Activated CD4-positive, alpha-beta memory T cell treated with anti-CD3 and anti-CD28 coated beads, Interleukin-2, amount 10 ng/mL, durations not matched to agents 7 days and 5 days (primary cell): ENCODE measurements around the gene C13orf46. TPM values are rescaled to one million over a fixed set of nuclear protein-coding genes. Genes with fewer than 3 reads are reported as not detected.
A peak's percentile ranks its signal among the peaks of the same experiment; 100 is the strongest.

Experiments used
- CTCF ChIA-PET: fragments of 350-600 bp; sonication (Branson Sonifier 250); formaldehyde crosslinking; loops from one replicate; lab custom pipeline; 2021; ENCODE audit warnings: antibody characterized with exemption, inconsistent platforms; lab: Charles Lee
- POLR2A ChIA-PET: fragments of 350-600 bp; sonication (Branson Sonifier 250); formaldehyde crosslinking; loops from one replicate; lab custom pipeline; 2021; ENCODE audit warnings: antibody characterized with exemption; lab: Charles Lee
- DNase-seq: peaks from one replicate; pipeline ENCODE4 v3.0.0-alpha.2; 2020
- H3K27ac Mint-ChIP-seq: one replicate; pipeline ENCODE4 v1.8.0; 2021; ENCODE audit warnings: mild to moderate bottlenecking, mixed read lengths
- H3K27me3 Mint-ChIP-seq: one replicate; pipeline ENCODE4 v1.8.0; 2021; ENCODE audit warnings: mixed read lengths
- H3K36me3 Mint-ChIP-seq: one replicate; pipeline ENCODE4 v1.8.0; 2021; ENCODE audit warnings: low read depth, mixed read lengths
- H3K4me1 Mint-ChIP-seq: one replicate; pipeline ENCODE4 v1.8.0; 2021; ENCODE audit warnings: mixed read lengths
- H3K4me3 Mint-ChIP-seq: one replicate; pipeline ENCODE4 v1.8.0; 2021; ENCODE audit warnings: mild to moderate bottlenecking, mixed read lengths
- H3K9me3 Mint-ChIP-seq: one replicate; pipeline ENCODE4 v1.8.0; 2021; ENCODE audit warnings: mixed read lengths
- total RNA-seq, 2 experiments: library from RNA; stranded (reverse); gene quantifications; one replicate each; pipeline ENCODE4 v1.2.3, GENCODE V29; 2021

Gene C13orf46
- total RNA-seq, 2 experiments from 2014 or later = 2.5 to 2.9 TPM

DNA sequence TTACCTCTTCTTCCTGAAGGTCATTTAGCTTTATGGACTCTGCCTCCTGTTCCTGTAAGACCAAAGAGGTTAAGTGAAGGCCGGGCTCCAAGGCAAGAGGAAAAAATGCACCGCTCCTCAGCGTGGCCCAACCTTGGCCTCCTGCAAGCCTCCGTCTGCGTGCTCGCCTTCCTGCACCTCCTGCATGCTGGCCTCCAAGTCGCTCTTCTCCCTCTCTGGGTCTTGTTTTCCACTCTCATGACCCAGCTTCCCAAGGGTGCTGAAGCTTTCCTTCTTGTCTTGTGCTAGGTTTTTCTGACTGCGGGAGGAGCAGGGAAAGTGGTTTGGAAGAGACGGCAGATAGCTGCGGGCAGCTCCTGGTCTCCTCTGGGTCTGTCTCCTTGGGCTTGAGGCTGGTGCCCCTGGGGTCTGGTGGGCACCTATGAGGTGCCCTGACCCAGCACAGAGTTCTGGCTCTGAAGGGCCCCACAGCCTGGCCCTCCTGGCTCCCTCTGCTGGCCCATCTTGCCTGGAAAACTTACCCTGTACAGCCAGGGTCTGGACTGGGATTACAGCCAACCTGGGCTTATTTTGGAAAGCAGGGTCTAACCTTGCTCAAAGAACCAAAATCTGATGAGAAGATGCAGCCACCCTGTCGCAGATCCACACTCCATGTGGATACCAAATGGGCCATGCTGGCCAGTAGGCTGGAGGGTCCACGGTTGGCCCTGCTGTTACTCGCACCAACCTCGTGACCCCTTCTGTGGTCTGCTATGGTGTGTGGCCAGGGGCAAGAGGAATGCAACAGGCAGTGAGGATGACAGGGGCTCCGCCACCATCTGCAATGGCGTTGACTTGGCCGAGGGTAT is 5.2 kb downstream of the C13orf46 start:
- ChIA-PET CTCF (interaction anchor here (0.6 kb wide), 1 partner anchor 155 kb away, joined by 3 read pairs; no protein-coding TSS in a partner anchor), POLR2A (no interaction called here)
- peaks cover 20% of the 10 kb centered on the region for H3K36me3 Mint-ChIP-seq

DNA sequence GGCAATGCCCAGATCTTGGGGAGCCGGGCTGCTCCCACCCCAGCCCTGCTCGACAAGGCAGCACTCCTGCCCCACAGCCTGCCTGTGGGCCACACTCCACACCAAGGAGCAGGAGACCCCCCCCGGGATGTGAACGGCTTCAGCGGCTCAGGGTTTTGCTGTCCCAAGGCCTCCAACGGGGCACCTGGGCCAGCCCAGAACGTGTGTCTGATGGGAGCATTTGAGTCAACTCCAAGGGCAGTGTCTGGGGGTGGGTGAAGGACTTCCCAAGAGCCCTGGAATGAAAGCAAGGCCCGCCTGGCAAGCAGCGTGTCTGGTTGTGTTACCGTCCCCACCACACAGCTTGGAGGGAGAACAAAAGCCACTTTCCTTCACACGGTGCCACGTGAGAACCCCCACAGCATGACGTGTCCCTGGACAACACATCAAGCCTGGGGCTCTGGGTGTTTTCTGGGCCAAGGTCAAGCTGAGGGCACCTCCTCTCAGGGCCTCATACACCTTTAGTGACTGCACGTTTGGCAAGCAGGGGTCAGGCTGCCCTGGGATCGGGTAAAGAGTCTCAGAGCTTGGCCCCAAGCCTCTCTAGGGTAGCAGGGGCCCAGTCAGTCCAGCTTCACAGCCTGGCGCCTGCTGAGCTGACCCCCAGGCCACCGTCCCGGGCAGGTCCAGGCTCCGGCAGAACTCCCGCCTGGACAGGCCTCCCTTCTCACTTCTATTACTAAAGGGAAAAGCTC is 6.0 kb downstream of the C13orf46 start:
- Mint-ChIP-seq H3K4me3 (no peak overlapping the region), H3K27ac (no peak overlapping the region), H3K4me1 (no peaks in the 10 kb centered on the region), H3K9me3 (no peaks in the 10 kb centered on the region), H3K27me3 (no peaks in the 10 kb centered on the region), H3K36me3 (peaks cover 15% of the 10 kb centered on the region)
- ChIA-PET POLR2A (no interaction called here), CTCF (interaction anchor here (0.6 kb wide), 1 partner anchor 154 kb away, joined by 3 read pairs; no protein-coding TSS in a partner anchor)
- no peak for DNase-seq

More for the DNA sequence above, 5.2 kb downstream of the C13orf46 start:
- no peak for DNase-seq
- Mint-ChIP-seq H3K27me3 (no peaks in the 10 kb centered on the region), H3K4me1 (no peaks in the 10 kb centered on the region), H3K4me3 (no peak overlapping the region), H3K9me3 (no peaks in the 10 kb centered on the region), H3K27ac (peak overlapping the region; percentile 3)

DNA sequence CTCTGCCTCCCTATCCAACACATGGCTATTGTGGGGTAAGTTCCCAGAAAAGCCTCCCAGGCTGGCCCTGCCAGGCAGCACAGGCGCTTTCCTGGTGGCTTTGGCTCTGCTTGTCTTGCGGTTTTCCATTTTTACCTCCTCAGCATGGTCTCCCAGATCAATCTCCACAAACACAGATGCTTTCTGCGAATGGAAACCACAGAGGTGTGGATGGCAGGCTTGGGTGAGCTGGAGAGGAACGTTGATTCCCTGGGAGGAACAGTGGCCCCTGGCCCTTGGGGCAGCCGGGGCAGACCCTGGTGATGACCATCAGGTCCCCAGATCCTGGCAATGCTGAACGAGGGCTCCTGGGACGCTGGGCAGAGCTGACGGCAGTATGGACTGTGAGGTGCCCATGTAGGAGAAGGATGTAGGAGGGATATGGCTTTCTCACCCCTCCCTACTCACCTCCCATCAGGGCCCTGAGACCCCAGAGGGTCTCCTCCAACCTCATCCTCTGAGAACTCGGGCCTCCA is 6.6 kb downstream of the C13orf46 start:
- H3K27me3 Mint-ChIP-seq = no peaks in the 10 kb centered on the region
- no peaks in the 10 kb centered on the region for H3K9me3 Mint-ChIP-seq

DNA sequence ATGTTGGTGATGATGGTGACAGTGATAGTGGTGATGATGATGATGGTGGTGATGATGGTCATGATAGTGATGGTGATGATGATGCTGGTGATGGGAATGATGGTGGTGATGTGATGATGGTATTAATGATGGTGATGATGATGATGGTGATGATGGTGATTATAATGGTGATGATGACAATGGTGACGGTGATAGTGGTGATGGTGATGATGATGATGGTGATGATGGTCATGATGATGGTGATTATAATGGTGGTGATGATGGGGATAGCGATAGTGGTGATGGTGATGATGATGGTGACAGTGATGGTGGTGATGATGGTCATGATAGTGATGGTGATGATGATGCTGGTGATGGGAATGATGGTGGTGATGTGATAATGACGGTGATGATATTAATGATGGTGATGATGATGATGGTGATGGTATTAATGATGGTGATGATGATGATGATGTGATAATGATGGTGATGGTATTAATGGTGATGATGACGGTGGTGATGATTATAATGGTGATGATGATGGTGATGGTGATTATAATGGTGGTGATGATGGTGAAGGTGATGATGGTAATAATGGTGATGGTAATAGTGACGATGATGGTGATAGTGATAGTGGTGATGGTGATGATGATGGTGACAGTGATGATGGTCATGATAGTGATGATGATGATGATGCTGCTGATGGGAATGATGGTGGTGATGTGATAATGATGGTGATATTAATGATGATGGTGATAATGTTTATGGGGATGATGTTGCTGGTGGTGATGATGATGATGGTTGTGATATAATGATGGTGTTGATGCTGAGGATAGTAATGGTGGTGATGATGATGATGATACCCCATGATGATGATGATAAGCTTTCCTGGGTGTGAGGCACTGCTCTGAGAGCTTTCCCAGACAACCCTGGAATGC is 7.7 kb downstream of the C13orf46 start:
- CTCF ChIA-PET = no interaction called here

More for the DNA sequence above, 6.6 kb downstream of the C13orf46 start:
- Mint-ChIP-seq H3K4me1 (no peaks in the 10 kb centered on the region), H3K36me3 (peaks cover 15% of the 10 kb centered on the region), H3K4me3 (no peak overlapping the region), H3K27ac (no peak overlapping the region)
- ChIA-PET CTCF (no interaction called here), POLR2A (no interaction called here)
- no peak for DNase-seq

DNA sequence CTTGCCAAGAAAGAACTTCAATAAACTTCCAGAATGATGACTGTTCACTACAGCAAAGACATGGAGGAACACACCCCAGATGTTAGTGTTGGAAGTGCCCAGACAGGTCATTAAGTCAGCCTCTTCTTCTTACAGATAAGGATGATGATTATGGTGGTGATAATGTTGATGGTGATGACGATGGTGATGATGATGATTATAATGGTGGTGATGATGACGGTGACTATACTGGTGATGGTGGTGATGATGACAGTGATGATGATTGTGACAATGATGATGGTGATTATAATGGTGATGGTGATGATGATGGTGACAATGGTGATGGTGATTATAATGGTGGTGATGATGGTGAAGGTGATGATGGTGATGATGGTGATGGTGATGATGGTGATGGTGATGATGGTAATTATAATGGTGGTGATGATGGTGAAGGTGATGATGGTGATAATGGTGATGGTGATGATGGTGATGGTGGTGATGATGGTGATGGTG is 8.4 kb downstream of the C13orf46 start:
- DNase-seq = no peak
- ChIA-PET POLR2A (no interaction called here), CTCF (no interaction called here)
- H3K9me3 Mint-ChIP-seq = peaks cover 6% of the 10 kb centered on the region
- peaks cover 14% of the 10 kb centered on the region for H3K36me3 Mint-ChIP-seq
- H3K27ac Mint-ChIP-seq = no peak overlapping the region
- no peaks in the 10 kb centered on the region for H3K27me3 Mint-ChIP-seq
- H3K4me1 Mint-ChIP-seq = no peaks in the 10 kb centered on the region
- no peak overlapping the region for H3K4me3 Mint-ChIP-seq

More for the DNA sequence above, 7.7 kb downstream of the C13orf46 start:
- Mint-ChIP-seq H3K27ac (no peak overlapping the region), H3K9me3 (peaks cover 4% of the 10 kb centered on the region), H3K4me3 (no peak overlapping the region), H3K36me3 (peaks cover 15% of the 10 kb centered on the region), H3K4me1 (no peaks in the 10 kb centered on the region), H3K27me3 (no peaks in the 10 kb centered on the region)
- POLR2A ChIA-PET = no interaction called here
- no peak for DNase-seq

DNA sequence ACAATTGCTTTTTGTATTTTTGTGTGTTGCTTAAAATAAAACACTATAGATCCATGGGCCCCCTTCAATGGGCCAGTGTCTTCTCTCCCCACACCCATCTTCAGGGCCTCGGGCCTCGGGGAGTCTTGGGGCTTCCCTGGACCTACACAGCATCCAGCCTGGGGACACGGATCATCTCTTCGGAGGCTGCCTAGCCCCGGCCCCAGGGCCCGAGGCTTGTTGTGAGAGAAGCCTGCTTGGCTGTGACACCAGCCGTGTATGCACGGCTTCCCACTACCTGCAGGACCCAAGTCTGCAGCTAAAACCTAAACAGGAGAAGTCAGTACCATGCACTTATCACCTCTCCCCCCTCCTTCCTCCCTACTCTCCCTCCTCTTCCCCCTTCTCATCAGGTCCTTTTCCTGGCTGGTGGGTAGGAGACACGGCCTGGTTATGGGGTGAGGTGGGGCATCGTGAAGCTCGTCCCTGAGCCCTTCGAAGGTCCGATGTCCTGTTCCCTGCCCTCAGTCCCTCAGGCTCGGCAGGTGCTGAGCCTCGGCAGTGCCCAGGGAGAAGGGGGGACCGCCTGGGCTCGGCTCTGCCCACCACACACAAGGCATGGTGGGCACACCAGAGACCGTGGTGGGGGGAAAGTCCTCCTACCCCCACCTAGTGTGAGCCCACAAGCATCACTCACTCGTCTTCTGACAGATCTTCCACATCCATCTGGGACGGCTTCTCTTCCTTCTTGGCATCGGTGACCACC is 9.5 kb downstream of the C13orf46 start:
- no peak for DNase-seq
- H3K27ac Mint-ChIP-seq = no peak overlapping the region
- ChIA-PET CTCF (no interaction called here), POLR2A (no interaction called here)
- no peak overlapping the region for H3K4me3 Mint-ChIP-seq
- H3K4me1 Mint-ChIP-seq = no peaks in the 10 kb centered on the region
- no peaks in the 10 kb centered on the region for H3K27me3 Mint-ChIP-seq
- peaks cover 15% of the 10 kb centered on the region for H3K36me3 Mint-ChIP-seq
- H3K9me3 Mint-ChIP-seq = peaks cover 12% of the 10 kb centered on the region

DNA sequence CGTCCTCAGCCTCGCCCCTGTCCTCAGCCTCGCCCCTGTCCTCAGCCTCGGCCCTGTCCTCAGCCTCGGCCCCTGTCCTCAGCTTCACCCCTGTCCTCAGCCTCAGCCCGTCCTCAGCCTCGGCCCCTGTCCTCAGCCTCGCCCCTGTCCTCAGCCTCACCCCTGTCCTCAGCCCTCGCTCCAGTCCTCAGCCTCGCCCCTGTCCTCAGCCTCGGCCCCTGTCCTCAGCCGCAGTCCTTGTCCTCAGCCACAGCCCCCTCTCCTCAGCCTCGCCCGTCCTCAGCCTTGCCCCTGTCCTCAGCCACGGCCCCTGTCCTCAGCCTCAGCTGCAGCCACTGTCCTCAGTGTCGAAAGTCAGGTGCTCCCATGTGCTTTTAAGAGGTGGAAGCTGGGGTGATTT is 10.5 kb downstream of the C13orf46 start:
- POLR2A ChIA-PET = no interaction called here
- no peak overlapping the region for H3K27ac Mint-ChIP-seq
- H3K9me3 Mint-ChIP-seq = peaks cover 18% of the 10 kb centered on the region
- H3K4me3 Mint-ChIP-seq = no peak overlapping the region
- CTCF ChIA-PET = no interaction called here
- no peaks in the 10 kb centered on the region for H3K27me3 Mint-ChIP-seq
- H3K4me1 Mint-ChIP-seq = no peaks in the 10 kb centered on the region
- H3K36me3 Mint-ChIP-seq = peaks cover 17% of the 10 kb centered on the region
- DNase-seq = no peak

DNA sequence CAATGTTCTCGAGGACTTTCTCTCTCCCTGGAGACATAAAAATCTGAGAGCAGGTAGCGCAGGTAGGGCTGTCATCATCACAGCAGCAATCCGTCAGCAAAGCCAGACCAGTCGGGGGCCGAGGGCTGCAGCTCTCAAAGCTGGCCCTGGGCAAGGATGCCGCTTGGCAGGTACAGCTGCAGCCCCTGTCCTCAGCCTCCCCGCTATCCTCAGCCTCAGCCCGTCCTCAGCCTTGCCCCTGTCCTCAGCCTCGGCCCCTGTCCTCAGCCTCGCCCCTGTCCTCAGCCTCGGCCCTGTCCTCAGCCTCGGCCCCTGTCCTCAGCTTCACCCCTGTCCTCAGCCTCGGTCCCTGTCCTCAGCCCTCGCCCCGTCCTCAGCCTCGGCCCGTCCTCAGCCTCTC is 10.9 kb downstream of the C13orf46 start:
- ChIA-PET CTCF (no interaction called here), POLR2A (no interaction called here)
- Mint-ChIP-seq H3K27ac (no peak overlapping the region), H3K27me3 (no peaks in the 10 kb centered on the region), H3K4me1 (no peaks in the 10 kb centered on the region), H3K9me3 (peaks cover 21% of the 10 kb centered on the region), H3K4me3 (no peak overlapping the region), H3K36me3 (peaks cover 20% of the 10 kb centered on the region)
- no peak for DNase-seq

DNA sequence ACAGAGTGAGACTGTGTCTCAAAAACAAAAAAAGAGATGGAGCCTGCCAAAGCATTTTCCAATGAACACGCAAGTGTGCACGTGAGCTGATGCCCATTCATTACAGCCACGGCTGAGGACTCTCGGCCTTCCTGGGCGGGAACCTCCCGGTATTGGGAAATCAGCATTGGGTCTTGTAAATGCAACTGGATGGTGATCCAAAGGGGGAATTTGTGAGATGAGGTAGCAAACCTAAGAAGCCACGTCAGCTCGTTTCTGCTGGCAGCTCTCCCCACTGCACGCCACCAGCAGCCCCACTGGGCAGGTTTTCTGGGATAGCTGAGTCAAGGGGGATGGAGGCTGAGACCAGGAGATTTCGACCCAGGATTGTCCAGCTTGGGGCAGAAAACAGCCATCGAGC is 11.5 kb downstream of the C13orf46 start:
- Mint-ChIP-seq H3K9me3 (peaks cover 26% of the 10 kb centered on the region), H3K36me3 (peaks cover 25% of the 10 kb centered on the region), H3K4me3 (no peak overlapping the region), H3K4me1 (no peaks in the 10 kb centered on the region), H3K27me3 (no peaks in the 10 kb centered on the region), H3K27ac (no peak overlapping the region)
- CTCF ChIA-PET = no interaction called here
- POLR2A ChIA-PET = no interaction called here
- no peak for DNase-seq

DNA sequence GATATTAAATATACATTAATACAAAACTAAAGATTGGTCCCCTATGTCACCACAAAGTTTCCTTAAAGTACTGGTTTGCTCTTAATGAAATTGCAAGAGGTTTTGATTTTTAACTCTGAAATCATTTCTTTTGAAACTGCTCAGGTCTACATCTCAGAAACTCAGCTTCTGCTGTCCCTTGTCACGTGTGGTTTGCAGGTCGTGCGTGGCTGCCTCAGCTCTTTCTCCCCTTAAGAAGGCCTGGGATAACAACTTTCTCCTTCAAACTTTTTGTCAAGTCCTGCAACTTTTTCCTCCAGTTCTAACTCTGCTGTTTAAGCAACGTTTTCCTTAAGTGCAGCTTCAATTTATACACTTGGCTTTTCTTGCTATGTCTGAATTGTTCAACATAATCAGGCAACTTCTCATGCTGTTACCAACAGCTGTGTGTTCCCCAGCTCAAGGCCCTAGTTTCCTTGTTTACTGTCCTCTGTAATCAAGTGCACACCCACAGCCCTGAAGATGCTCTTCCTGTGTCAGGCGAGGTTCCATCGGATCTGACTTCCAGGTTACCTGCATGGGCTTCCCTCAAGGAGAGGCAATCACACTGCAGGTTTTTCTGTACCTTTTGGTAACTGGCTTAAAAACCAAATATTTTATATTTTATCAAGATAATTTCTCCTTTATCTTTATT is 13.5 kb downstream of the C13orf46 start:
- no peak for DNase-seq
- peaks cover 31% of the 10 kb centered on the region for H3K36me3 Mint-ChIP-seq
- no peak overlapping the region for H3K27ac Mint-ChIP-seq
- H3K4me1 Mint-ChIP-seq = no peaks in the 10 kb centered on the region
- peaks cover 31% of the 10 kb centered on the region for H3K9me3 Mint-ChIP-seq
- ChIA-PET CTCF (no interaction called here), POLR2A (no interaction called here)
- no peaks in the 10 kb centered on the region for H3K27me3 Mint-ChIP-seq
- no peak overlapping the region for H3K4me3 Mint-ChIP-seq

DNA sequence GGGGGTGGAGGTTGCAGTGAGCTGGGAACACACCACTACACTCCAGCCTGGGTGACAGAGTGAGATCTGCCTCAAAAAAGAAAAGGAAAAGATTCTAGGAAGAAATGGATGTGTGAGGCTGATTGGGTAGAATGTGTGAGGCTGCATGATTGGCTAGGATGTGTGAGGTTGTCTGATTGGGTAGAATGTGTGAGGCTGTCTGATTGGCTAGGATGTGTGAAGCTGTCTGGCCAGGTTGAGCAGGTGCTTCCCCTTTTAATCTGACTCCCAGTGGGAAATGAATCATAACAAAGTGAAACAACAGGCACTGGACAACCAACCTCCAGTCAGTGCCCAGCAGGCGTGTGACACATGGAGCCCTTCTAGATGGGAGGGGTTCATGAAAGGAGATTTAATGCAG is 14.7 kb downstream of the C13orf46 start:
- ChIA-PET POLR2A (no interaction called here), CTCF (no interaction called here)
- Mint-ChIP-seq H3K9me3 (peaks cover 31% of the 10 kb centered on the region), H3K27ac (no peak overlapping the region), H3K4me3 (no peak overlapping the region), H3K36me3 (peaks cover 36% of the 10 kb centered on the region), H3K4me1 (no peaks in the 10 kb centered on the region), H3K27me3 (no peaks in the 10 kb centered on the region)
- DNase-seq = no peak
